ENCODE results near the gene GNG12.

Gene GNG12

DNA sequence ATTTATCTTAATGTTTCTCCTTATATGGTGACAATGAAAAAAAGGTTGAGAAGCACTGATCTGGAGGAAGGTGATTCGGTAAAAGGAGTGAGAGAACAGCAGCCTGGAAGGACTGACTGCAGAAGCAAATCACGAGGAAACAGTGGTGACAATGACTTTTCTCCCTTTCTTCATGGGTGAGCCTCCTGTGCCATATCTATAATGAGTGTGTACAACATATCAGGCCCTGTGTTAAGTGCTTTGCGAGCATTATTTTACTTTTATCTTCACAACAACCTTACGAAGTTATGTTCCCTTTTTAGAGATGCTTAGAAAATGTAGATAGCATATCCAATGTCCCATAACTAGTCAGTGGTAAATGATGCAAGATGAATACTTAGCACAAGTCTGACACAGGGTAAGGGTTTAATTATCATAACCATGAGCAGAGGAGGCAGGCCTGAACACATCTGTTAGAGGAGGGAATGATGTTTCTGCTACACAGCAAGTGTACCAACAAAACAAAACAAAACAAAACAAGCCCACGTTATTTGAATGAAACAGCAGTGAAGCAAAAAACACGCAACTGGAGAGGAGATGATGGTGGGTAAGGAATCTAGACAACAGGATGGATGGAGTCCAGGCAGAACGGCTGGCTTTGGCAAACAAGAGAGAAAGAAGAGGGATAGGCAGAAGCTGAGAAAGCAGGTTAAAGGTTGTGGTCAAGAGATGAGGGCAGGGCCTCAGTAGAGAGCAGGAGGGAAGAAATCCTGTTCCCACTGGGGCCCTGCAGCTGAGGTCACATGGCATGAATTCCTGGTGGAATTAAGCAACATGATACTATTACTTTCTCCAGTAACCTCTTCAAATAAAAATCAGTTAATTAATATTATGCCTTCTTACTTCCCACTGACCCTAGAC is 29.6 kb downstream of the GNG12 start:
- H2AFZ ChIP-seq (ENCODE audit: low read depth): no peak overlapping the region
- no peak overlapping the region for H3K27ac ChIP-seq
- H3K9ac ChIP-seq: no peak overlapping the region
- H3K79me2 ChIP-seq (ENCODE audit: insufficient read depth, low read depth): no peaks in the 10 kb centered on the region
- H4K20me1 ChIP-seq (ENCODE audit: insufficient read depth): no peaks in the 10 kb centered on the region
- no peaks in the 10 kb centered on the region for H3K4me1 ChIP-seq (ENCODE audit: low read depth, poor library complexity, severe bottlenecking)
- TF ChIP-seq CTCF (conservative IDR thresholded peaks at IDR 0.05; ENCODE audit: low read depth, low read length): no peak
- H3K27me3 ChIP-seq (ENCODE audit: insufficient read depth, low read depth): no peaks in the 10 kb centered on the region
- no peak overlapping the region for H3K4me2 ChIP-seq
- no peak overlapping the region for H3K4me3 ChIP-seq (IDR thresholded peaks at IDR 0.05; ENCODE audit: insufficient read depth, low read depth, low read length)
- no peaks in the 10 kb centered on the region for H3K36me3 ChIP-seq (ENCODE audit: insufficient read depth)

- H3K27me3 ChIP-seq (ENCODE audit: insufficient read depth, low read depth): no peaks in the 10 kb centered on the region
- no peak overlapping the region for H3K4me3 ChIP-seq (IDR thresholded peaks at IDR 0.05; ENCODE audit: insufficient read depth, low read depth, low read length)
- TF ChIP-seq CTCF (conservative IDR thresholded peaks at IDR 0.05; ENCODE audit: low read depth, low read length): no peak
- no peak overlapping the region for H3K27ac ChIP-seq
- H3K4me1 ChIP-seq (ENCODE audit: low read depth, poor library complexity, severe bottlenecking): no peaks in the 10 kb centered on the region
- H3K79me2 ChIP-seq (ENCODE audit: insufficient read depth, low read depth): no peaks in the 10 kb centered on the region
- no peak overlapping the region for H3K9ac ChIP-seq
- no peaks in the 10 kb centered on the region for H3K36me3 ChIP-seq (ENCODE audit: insufficient read depth)
- no peak overlapping the region for H2AFZ ChIP-seq (ENCODE audit: low read depth)
- H4K20me1 ChIP-seq (ENCODE audit: insufficient read depth): no peaks in the 10 kb centered on the region
- no peak overlapping the region for H3K4me2 ChIP-seq
Measured at GRCh38 chr1:67802565-67802964, 30.7 kb downstream of the GNG12 start.

GRCh38 chr1:67801903-67802302 is 31.4 kb downstream of the GNG12 start:
- Histone ChIP-seq H3K27ac (no peak overlapping the region), H3K36me3 (ENCODE audit: insufficient read depth) (no peaks in the 10 kb centered on the region), H3K9ac (no peak overlapping the region), H3K79me2 (ENCODE audit: insufficient read depth, low read depth) (no peaks in the 10 kb centered on the region), H3K27me3 (ENCODE audit: insufficient read depth, low read depth) (no peaks in the 10 kb centered on the region), H3K4me1 (ENCODE audit: low read depth, poor library complexity, severe bottlenecking) (no peaks in the 10 kb centered on the region), H3K4me2 (no peak overlapping the region), H4K20me1 (ENCODE audit: insufficient read depth) (no peaks in the 10 kb centered on the region), H2AFZ (ENCODE audit: low read depth) (no peak overlapping the region), H3K4me3 (IDR thresholded peaks at IDR 0.05; ENCODE audit: insufficient read depth, low read depth, low read length) (no peak overlapping the region)
- no peak for TF ChIP-seq CTCF (conservative IDR thresholded peaks at IDR 0.05; ENCODE audit: low read depth, low read length)

DNA sequence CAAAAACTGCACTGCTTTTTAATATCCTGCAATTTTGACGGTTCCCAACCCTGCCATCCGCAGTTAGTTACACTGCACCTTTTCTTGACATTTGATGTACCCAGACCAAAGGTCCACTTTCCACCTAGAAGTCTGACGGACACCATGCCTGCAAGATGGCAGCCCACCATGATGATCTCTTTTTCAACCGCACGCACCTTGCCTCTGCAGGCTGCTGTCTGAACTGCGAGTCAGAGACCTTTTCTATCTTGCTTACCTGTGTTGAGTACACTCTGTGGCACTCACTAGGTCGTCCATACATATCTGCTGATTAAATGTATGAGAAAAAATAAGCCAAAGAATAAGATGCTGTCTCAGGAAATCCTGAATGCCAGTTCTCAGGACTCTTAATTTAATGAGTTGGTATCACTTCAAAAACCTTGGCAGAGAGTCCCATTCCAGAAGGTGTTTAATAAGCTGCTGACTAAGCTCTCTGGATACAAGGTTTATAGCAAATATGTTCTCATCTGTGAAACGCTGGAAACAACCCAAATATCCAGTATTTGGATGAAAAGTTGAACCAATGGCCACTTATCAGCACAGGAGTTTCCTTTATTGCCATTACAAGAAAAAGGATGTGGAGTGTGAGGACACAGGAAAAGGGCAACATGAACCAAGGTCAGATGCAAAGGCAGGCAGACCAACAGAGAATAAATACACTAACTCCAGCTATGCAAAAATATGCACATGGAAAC is 37.9 kb downstream of the GNG12 start:
- no peaks in the 10 kb centered on the region for H3K4me1 ChIP-seq (ENCODE audit: low read depth, poor library complexity, severe bottlenecking)
- H4K20me1 ChIP-seq (ENCODE audit: insufficient read depth): no peaks in the 10 kb centered on the region
- H3K27ac ChIP-seq: no peak overlapping the region
- no peaks in the 10 kb centered on the region for H3K27me3 ChIP-seq (ENCODE audit: insufficient read depth, low read depth)
- no peak overlapping the region for H3K4me3 ChIP-seq (IDR thresholded peaks at IDR 0.05; ENCODE audit: insufficient read depth, low read depth, low read length)
- no peaks in the 10 kb centered on the region for H3K79me2 ChIP-seq (ENCODE audit: insufficient read depth, low read depth)
- no peak overlapping the region for H2AFZ ChIP-seq (ENCODE audit: low read depth)
- no peak overlapping the region for H3K9ac ChIP-seq
- no peaks in the 10 kb centered on the region for H3K36me3 ChIP-seq (ENCODE audit: insufficient read depth)
- H3K4me2 ChIP-seq: no peak overlapping the region
- TF ChIP-seq CTCF (conservative IDR thresholded peaks at IDR 0.05; ENCODE audit: low read depth, low read length): no peak
